Measurements from ENCODE around the gene OPTC. TPM values are rescaled to one million over a fixed set of nuclear protein-coding genes. Genes with fewer than 3 reads are reported as not detected.

The OPTC gene
- total and polyA plus RNA-seq, 2 of the 13 experiments (the other 11 are each of a cell fraction or from before 2014, with no cell fraction given), result not detected

- Histone ChIP-seq H3K9me3 (ENCODE audit: low read length) (no peaks in the 10 kb centered on the region), H3K4me2 (ENCODE audit: low read depth, low read length) (no peak overlapping the region), H2AFZ (ENCODE audit: low read length) (no peak overlapping the region), H3K79me2 (ENCODE audit: insufficient read depth, low read length) (no peaks in the 10 kb centered on the region), H3K4me1 (ENCODE audit: insufficient read depth, low read length) (no peaks in the 10 kb centered on the region), H3K9ac (ENCODE audit: insufficient read depth, low read depth, low read length) (no peak overlapping the region), H3K36me3 (replicated peaks in 1 of 2; ENCODE audit: control insufficient read depth in 1 of 2, insufficient read depth in 2 of 2, low read length in 2 of 2) (no peaks in the 10 kb centered on the region), H4K20me1 (ENCODE audit: insufficient read depth, low read length) (no peaks in the 10 kb centered on the region), H3K27me3 (ENCODE audit: control insufficient read depth in 1 of 2, insufficient read depth in 2 of 2, low read length in 2 of 2) (peaks cover 0 to 2% of the 10 kb centered on the region in 2 experiments; a peak in 2 of 5 replicates), H3K27ac (ENCODE audit: extremely low read length, insufficient read depth, low read length) (no peak overlapping the region), H3K4me3 (replicated peaks in 1 of 3; ENCODE audit: insufficient read depth in 1 of 3, low read depth in 2 of 3, low read length in 3 of 3) (no peak overlapping the region)
- in situ Hi-C loops (cut with HindIII; ENCODE audit: extremely low pct_ligation_motif_present, low pct_unique_long_range_greater_than_20kb) (no loop called here), intact Hi-C loops (cut with micrococcal nuclease; ENCODE audit: unreplicated experiment) (no loop called here)
- ATAC-seq, result no peak
- no peak for FAIRE-seq
- 80% methylated on average over 1 of the region's 1 CpG for WGBS (ENCODE audit: low lambda C conversion rate)
- ChIA-PET CTCF (ENCODE audit: low intra/inter-chr PET ratio, low total read pairs) (no interaction called here), POLR2A (no interaction called here)
- TF ChIP-seq RCOR2 (CRISPR knock-in tag; IDR thresholded peaks at IDR 0.05), result no peak
- TF ChIP-seq ZNF260 (CRISPR knock-in tag; IDR thresholded peaks at IDR 0.05; ENCODE audit: borderline replicate concordance, low read depth), result no peak
- no peak for TF ChIP-seq ZNF720 (CRISPR knock-in tag; IDR thresholded peaks at IDR 0.05)
- no peak for TF ChIP-seq ATM (IDR thresholded peaks at IDR 0.05; ENCODE audit: borderline replicate concordance)
- no peak for TF ChIP-seq KDM4B (CRISPR knock-in tag; IDR thresholded peaks at IDR 0.05)
- no peak for TF ChIP-seq ZMAT5 (CRISPR knock-in tag; IDR thresholded peaks at IDR 0.05; ENCODE audit: borderline replicate concordance, low read depth)
- TF ChIP-seq EED (CRISPR knock-in tag; IDR thresholded peaks at IDR 0.05), result no peak
- no peak for TF ChIP-seq ESRRA (CRISPR knock-in tag; IDR thresholded peaks at IDR 0.05; ENCODE audit: low read depth)
- TF ChIP-seq ZNF605 (CRISPR knock-in tag; IDR thresholded peaks at IDR 0.05), result no peak
- no peak for TF ChIP-seq PBX2 (CRISPR knock-in tag; IDR thresholded peaks at IDR 0.05)
- no TSS peak for BruUV-seq (replicated peaks)
- no peak for DNase-seq (ENCODE audit: low spot score)
Observed at GRCh38 chr1:203550846-203551245, 56.9 kb downstream of the OPTC start.

Measured in HepG2 (cell line).